Left colon (tissue), 2 donors: Measurements from ENCODE around the gene FKBP15. TPM values are rescaled to one million over a fixed set of nuclear protein-coding genes. Genes with fewer than 3 reads are reported as not detected.
A peak's percentile ranks its signal among the peaks of the same experiment; 100 is the strongest.
"Not testable (repeated sequence)": the region's sequence is repeated elsewhere in the genome, so short reads cannot be mapped to it uniquely, and the experiment has no call there.

Experiments used
- ATAC-seq: fragments of 200-7000 bp; cut with Tn5 transposase; one replicate; pipeline ENCODE4 v1.9.1; 2020; ENCODE audit warnings: mild to moderate bottlenecking, moderate library complexity
- DNase-seq, 2 donors: peaks; one replicate each; pipeline ENCODE4 v3.0.0-alpha.2; 2020
- intact Hi-C, 2 donors: fragments of 100-400 bp; cut with DNase I in 1 of 2; cut with micrococcal nuclease in 1 of 2; formaldehyde crosslinking; loops; one replicate each; pipeline versions ENCODE4 v1.11.2 to v1.14.0; 2022; cut with DNase I, micrococcal nuclease
- total RNA-seq, 2 donors: library from RNA; stranded (reverse); fragmentation: NEBNext Ultra II Directional; extraction: Animal tissue kit (Norgen Biotek cat#: 25700); gene quantifications; one replicate each; pipeline ENCODE4 v1.2.1, GENCODE V29; 2021
- donor health status: DM: no; HTN: no; CAD: no.
- donor health status: DM: yes; HTN: yes; CAD: no.

Gene FKBP15
- total RNA-seq, 2 donors from 2014 or later: 23.5 to 25.0 TPM

DNA sequence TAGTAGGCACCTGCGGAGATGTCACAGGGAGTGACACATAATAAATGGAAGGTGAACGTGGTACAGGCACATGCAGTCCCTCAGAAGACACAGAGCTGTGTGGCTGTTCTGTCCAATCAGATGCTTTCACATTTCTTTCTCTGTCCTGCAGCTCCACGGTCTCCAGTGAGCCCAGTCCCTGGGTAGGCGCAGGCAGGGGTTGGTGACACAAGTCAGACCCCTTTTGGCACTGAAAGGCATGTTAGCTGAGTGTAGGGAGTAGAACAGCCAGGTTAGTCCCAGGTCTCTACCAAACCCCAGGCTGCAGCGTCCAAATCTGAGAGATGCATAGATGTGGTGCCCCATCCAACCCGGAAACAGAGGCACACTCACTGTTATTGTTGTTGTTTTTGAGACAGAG, 67.5 kb downstream of the FKBP15 start:
- no peak for DNase-seq
- intact Hi-C loops: no loop called here
- no peak for ATAC-seq

DNA sequence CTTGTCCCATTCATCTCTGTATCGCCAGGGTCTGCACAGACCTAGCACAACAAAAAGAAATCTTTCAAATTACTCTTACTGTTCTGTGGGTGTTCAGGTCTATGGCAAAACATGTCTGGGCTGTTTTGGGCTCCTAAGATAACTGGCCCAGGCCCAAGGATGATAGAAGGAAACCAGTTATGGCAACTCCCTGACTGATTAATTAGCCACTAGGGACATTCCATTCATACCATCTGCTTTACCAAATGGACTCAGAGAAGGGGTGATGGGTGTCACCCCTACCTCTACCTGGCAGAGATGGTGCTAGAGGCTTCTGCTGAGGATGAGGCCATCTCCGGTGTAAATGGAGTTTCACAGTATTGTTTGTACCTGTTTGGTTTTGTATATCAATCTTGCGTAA, 68.4 kb downstream of the FKBP15 start:
- no peak for DNase-seq
- ATAC-seq: no peak
- intact Hi-C loops: no loop called here

DNA sequence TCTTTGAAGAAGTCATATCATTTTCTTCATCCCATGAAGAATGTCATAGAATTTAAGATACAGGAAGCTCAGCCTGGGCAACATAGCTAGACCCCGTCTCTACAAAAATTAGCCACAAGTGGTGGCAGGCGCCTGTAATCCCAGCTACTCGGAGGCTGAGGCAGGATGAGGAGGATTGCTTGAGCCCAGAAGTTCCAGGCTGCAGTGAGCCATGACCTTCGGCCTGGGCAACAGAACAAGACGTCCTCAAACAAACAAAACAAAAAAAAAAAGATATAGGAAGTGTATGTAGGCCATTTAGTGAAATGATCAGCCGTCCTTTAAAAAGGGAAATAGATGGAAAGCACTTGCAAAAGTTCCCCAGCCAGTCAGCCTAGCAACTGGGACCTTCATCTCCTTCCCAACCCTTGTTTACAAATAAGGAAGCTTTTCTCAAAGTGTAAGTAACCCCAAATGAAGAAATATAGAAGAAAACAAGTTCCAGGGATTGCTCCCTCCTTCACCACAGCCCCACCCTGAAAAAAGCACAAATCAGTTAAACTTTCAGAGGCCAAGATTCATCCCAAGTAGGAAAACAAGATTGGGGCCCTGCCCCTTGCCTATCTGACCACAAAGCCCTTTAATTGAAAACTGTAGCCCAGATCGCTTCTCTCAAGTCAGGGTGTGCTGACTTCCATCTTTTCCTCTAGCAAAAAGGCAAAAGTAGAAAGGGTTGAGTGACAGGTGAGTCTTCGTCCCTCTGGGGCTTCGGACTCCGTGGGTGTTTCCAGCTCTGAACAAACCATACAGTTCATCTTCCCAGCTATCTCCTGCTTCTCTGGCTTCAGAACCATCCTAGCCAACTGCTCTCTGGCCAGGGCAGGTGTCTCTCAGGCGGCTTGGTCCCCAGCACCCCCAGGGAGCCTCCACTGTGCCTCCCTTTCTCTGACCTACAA, 69.1 kb downstream of the FKBP15 start:
- intact Hi-C loops: no loop called here
- DNase-seq: peak; percentile 29 to 44
- peak; percentile 28 for ATAC-seq

DNA sequence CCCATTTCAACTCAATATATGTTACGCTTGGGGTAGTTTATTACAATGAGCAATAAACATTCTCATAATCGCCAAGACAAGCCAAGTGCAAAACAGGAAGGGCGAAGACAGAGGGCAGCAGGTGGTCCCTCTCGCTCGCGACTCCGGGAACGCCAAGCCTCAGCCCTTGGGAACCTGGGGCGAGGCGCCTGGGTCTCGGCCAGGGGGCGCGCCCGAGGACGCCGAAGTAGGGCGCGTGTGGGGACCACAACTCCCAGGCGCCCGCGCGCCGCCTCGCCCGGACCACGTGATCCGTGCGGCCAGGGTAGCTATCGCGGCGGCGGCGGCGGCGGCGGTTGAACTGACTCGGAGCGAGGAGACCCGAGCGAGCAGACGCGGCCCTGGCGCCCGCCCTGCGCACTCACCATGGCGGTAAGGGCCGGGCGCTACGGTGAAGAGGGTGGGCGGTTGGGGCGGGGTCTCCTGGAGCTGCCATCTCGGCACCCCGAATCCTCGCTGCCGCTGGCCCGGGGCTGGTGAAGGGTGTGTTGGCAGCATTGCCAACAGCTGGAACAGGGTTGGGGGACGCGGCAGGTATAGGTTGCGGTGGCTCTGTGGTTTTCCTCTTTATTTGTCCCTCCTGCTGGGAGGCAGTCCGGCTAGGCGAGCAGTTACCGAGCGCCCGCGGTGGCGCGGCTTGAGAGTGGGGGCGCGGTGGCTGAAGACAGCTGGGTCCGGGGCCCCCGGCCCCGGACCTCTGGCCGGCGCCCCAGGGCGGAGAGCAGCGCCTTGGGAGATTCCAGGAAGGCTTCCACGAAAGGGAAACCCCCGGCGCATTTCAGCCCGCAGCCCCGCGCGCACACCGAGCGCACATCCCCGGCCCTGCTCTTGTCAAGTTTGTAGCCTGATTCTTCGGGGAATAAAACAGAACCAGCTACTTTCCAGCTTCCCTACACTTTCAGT, 70.1 kb downstream of the FKBP15 start, which contains the start of gene SLC31A2:
TSS of gene SLC31A2 (plus strand) at position 338 of the 942 bp plus-strand sequence. CDS start at position 406, 68 bp downstream.
- intact Hi-C loops: no loop called here
- ATAC-seq (peak; percentile 96), DNase-seq (peak; percentile 86 to 94)

DNA sequence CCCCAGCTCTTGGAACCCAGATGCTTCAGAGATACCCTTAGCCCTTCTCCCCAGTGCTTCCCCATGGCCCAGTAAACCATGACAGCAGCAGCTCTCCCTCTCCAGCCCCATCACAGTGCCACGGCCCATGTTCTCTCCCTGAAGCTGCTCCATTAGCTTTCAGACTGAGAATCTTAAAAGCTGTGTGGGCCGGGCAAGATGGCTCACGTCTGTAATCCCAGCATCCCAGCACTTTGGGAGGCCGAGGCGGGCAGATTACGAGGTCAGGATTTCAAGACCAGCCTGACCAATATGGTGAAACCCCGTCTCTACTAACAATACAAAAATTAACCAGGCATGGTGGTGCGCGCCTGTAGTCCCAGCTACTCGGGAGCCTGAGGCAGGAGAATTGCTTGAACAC, 71.5 kb downstream of the FKBP15 start:
- ATAC-seq, intact Hi-C loops, DNase-seq: not testable (repeated sequence)

DNA sequence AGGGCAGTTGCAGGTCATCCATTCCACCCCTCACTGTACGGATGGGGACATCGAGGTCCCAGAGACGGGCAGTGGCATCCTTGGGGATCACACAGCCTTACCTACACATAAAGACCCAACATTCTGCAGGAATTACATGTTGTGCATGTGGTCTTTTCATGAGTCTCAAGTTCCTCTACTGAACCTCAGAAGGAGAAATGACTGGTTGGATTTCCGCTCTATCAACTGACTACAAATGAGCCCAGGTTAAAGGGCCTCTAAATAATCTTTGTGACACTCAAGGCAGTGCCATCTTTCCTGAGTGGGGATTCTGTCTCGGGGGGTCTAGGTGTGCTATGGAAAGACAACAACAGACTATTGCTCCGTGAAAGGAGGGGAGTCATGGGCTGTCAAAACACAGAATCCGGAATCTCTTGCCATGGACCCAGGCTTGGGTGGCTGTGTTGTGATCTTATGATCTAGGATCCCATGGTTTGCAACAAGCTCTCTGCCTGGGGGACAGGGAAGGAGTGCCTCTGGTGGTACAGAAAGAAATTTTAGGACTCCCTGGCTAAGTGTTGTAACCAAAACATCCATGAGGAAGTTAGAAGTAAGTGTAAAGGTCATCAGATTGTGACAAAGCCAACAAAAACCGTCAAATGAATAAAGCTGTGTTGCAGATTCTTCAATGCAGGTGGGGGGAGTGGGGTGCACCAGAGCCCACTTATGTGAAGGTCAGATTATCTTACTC, 72.1 kb downstream of the FKBP15 start:
- ATAC-seq: no peak
- intact Hi-C loops: no loop called here
- DNase-seq: no peak

DNA sequence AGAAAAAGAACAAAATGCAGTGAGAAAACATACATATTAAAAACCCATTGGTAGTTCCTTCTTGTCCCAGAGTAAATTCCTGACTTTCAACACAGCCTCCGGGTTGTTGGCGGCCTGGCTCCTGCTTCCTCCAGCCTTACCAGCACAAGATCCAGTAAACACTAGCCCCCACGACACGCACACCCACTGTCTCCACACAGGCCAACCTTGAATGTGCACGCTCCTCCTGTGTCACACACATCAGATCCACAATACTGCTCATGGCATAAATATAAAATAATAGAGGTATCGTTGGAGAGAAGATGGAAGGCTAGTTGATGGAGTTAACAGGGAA, 72.7 kb downstream of the FKBP15 start:
- no peak for ATAC-seq
- DNase-seq: no peak
- intact Hi-C loops: no loop called here

DNA sequence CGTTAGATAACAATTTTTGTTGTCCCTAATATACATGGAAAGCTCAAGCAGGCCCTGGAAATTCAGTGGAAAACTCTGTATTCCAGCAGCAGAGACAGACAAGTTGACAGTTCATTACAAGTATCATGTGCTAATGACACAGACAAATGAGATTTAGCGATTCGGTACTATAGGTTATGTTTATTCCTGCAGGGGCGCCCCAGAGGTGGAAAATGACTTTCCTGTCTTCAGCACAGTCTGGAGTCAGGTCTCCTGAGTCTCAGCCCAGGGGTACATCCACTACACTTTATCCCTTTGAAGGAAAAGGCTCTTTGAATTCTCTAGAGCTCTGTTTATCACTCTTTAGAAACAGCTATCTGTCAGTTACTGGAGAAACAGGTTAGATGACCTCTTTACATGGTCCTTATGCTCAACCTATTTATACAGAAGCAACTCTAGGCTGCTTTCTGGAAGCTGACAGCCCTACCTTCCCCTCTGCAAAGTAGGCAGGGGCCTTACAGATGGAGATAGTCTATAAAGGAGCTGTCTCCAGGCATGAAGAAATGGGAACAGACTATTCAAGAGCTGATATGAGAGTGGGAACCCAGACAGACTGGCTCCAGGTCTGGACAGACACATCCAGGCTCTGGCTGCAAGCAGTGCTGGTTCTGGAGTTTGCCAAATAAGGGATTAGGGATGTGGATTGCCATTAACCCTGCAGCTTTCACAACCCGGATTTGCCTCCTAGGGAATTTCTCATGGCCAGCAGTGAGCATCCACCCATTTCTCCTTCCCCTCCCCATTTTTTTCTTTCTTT, 77.4 kb downstream of the FKBP15 start:
- no peak for DNase-seq
- intact Hi-C loops: no loop called here
- ATAC-seq: no peak

DNA sequence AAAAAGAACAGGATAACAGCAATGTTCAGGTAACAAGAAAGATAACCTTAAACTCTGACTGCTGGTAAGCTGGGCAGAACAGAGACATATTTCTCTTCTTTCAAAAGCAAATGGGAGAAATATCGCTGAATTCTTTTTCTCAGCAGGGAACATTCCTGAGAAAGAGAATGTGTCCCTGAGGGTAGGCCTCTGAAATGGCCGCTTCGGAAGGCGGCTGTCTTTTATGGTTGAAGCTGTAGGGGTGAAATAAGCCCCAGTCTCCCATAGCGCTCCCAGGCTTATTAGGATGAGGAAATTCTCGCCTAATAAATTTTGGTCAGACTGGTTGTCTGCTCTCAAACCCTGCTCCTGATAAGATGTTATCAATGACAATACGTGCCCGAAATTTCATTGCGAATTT, 80.2 kb downstream of the FKBP15 start:
- DNase-seq, ATAC-seq, intact Hi-C loops: not testable (repeated sequence)

DNA sequence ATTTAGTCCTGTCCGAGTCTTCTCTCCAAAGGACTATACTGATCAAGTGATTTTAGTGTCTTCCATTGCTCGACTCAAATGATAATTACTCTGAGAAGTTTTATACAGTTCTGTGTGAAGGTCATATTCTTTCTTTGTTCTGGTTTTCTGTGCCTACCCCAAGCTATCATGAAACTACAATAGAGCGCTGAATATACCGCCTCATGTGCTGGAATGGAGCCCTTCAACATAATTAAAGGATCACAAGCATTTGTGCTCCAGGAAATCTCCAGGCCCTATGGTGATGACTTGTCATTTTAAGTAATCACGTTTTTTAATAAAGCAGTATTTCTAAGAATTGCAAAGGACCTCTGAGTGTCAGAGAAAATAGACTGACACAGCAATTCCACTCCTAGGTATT, 81.1 kb downstream of the FKBP15 start:
- ATAC-seq (no peak), DNase-seq (no peak)
- intact Hi-C loops: no loop called here

DNA sequence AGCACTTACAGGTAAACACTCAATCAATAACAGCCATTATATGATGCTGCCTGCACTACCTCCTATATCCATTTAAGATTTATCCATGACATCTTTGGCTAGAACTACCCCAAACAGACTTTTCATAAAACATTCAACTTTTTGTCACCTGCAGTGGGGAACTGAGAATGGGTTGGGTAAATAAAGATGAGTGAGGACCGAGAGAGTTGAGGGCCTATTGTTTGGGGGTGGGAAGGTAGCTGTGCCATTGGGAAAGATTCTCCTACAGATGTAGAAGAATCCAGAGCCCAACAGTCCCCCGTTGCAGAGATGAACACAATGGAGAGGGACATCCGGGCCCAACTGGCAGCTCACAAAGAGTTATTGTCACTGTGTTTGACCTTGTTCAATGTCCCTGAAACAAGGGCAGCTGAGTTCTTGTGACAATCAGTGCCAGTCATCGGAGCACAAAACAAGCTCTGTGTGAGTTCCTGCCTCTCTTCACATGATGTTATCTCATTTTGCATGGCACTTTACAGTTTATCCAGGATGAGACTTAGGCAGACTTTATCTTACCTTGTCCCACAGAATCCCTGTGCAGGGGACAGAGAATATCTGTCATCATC, 81.8 kb downstream of the FKBP15 start:
- no peak for DNase-seq
- no peak for ATAC-seq
- intact Hi-C loops: no loop called here

DNA sequence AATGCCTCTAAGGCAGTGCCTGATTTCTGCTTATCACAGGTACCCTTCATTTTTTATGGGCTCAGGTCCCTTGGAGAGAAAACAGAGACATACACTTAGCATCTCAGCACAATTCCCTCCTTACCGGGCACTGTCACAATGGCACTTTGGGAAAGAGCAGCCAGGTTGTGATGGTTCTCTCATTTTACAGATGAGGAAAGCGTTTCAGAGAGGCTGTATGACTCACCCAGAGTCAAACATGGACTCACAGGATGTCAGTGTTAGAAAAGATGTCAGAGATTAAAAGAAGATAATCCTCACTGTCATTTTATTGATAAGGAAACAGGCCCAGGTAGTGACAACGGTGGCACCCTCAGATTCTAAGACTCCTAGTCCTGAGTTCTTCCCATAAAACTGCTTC, 82.3 kb downstream of the FKBP15 start:
- ATAC-seq (no peak), DNase-seq (no peak)
- intact Hi-C loops: no loop called here

DNA sequence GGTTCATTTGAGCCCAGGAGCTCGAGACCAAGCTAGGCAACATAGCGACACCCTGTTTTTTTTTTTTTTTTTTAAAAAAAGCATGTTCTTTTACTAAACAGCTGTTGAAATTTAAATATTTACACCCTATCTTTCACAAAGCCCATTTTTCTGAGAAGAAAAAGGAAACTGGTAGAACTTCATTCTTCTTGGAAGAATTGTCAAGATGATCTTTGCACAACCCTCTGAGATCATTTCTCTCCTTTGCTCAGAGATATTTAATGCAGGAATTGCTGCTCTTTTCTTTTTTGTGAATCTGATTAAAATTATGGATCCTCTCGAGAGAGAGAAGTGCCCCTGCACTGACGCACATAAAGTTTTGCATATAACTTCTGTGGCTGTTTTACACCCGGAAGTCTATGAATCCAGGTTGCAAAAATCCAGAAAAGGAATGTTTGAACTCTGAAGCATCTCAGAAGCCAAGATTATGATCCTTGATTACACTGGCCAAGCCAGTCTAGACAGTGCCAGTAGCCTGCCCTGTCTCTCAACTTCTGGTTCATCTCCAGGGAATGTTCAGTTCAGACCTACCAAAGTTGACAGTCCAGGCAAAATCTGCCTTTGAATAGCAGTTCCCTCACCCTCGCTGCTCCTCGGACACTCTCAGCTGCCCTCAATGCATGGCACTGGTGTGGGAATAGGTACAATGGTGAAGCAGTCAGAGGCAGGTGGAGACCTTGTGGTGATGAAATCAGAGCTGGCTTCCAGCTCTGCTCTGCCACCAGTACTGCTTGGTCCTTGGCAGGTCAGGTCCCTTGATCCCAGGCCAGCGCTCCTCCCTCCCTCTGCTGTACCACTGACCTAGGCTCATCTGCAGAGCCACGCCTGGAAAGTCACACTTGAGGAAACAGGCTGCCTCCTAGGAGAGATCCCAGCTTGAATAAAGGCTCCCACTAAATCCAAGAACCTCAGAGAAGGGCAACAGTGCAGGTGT, 83.6 kb downstream of the FKBP15 start:
- no peak for DNase-seq
- intact Hi-C loops: no loop called here
- ATAC-seq: no peak

DNA sequence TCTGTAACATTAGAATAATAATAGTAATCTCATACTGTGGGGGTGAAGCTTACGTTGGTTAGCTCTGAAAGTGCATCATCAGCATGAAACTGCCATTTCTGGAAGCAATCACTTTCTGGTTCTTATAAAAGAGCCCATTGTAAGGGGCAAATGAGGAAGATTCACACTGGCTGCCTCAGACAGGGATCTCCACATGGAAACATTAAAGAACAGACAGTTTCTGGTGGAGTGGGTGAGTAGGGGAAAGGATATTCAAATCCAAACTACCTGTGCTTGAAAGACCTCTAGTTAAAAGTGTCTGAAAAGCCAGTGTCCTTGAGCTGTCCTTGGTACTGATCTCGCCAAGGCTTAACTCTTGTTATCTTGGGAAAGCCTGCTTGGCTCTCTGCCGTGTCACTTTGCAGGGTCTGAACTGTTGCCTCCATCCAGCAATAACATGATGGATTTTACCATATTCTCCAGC, 89.4 kb downstream of the FKBP15 start:
- no peak for DNase-seq
- intact Hi-C loops: no loop called here
- no peak for ATAC-seq

DNA sequence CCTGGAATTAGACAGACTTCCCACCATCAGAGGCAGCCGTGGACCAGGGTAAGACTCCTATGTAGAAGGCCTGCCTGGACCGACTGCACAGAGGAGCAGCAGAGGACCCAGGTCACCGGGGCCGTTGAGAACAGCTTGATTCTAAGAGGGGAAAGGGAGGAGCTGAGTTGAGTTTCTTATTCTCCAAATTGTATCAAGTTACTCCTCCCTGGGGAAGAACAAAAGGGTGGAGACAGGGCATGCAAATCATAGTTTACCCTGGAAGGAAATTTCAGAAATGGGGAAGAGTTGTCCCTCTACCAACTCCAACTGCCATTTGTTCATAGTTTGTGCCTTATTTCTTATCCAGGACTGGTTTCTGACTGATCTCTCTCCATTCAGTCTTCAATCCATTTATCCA, 91.2 kb downstream of the FKBP15 start:
- intact Hi-C loops: no loop called here
- DNase-seq (no peak), ATAC-seq (no peak)

DNA sequence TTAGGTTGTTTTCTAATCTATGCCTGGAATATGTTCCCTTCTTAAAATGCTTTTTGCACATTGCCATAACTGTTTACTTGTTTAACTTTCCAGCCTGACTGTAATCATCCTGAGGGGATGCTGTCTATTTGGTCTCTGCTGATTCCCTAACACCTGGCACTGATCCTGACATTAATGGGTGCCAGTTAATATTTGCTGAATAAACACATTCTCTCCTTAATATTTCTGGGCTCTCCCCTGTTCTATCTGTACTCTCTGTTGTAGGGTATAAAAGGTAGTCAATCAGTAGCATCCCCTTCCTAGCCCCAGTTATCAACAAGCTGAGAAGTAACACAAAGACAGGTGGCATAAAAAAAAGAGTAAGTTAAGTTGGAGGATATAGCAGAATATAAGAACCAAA, 91.6 kb downstream of the FKBP15 start:
- intact Hi-C loops: no loop called here
- ATAC-seq: no peak
- no peak for DNase-seq
